ENCODE data around the gene VSIR. TPM values are rescaled to one million over a fixed set of nuclear protein-coding genes. Genes with fewer than 3 reads are reported as not detected.

The VSIR gene
- total RNA-seq, 1 donor from 2014 or later, result not detected

GRCh38 chr10:71701496-71702132 is 71.7 kb downstream of the VSIR start:
- TF ChIP-seq CTCF (conservative IDR thresholded peaks at IDR 0.05), result no peak
- no peaks in the 10 kb centered on the region for H3K36me3 Mint-ChIP-seq (ENCODE audit: low read depth)
- H3K27me3 Mint-ChIP-seq (ENCODE audit: low read depth), result peaks cover 4% of the 10 kb centered on the region
- H3K4me1 Mint-ChIP-seq, result no peaks in the 10 kb centered on the region
- no peak overlapping the region for H3K4me3 Mint-ChIP-seq
- no peak overlapping the region for H3K27ac Mint-ChIP-seq (ENCODE audit: unreplicated experiment)
- DNase-seq (ENCODE audit: low read depth, low spot score), result no peak
- no peaks in the 10 kb centered on the region for H3K9me3 Mint-ChIP-seq

- Mint-ChIP-seq H3K27ac (ENCODE audit: unreplicated experiment) (no peak overlapping the region), H3K4me1 (no peaks in the 10 kb centered on the region), H3K27me3 (ENCODE audit: low read depth) (peaks cover 4% of the 10 kb centered on the region), H3K9me3 (no peaks in the 10 kb centered on the region), H3K4me3 (no peak overlapping the region), H3K36me3 (ENCODE audit: low read depth) (no peaks in the 10 kb centered on the region)
- DNase-seq (ENCODE audit: low read depth, low spot score), result no peak
- TF ChIP-seq CTCF (conservative IDR thresholded peaks at IDR 0.05), result no peak
These were observed 72.5 kb downstream of the VSIR start for GRCh38 chr10:71700731-71701368.

- DNase-seq (ENCODE audit: low read depth, low spot score), result no peak
- no peaks in the 10 kb centered on the region for H3K4me1 Mint-ChIP-seq
- TF ChIP-seq CTCF (conservative IDR thresholded peaks at IDR 0.05), result no peak
- H3K9me3 Mint-ChIP-seq, result no peaks in the 10 kb centered on the region
- no peaks in the 10 kb centered on the region for H3K36me3 Mint-ChIP-seq (ENCODE audit: low read depth)
- H3K4me3 Mint-ChIP-seq, result no peak overlapping the region
- H3K27me3 Mint-ChIP-seq (ENCODE audit: low read depth), result peaks cover 4% of the 10 kb centered on the region
- H3K27ac Mint-ChIP-seq (ENCODE audit: unreplicated experiment), result no peak overlapping the region
These were observed 74.6 kb downstream of the VSIR start for GRCh38 chr10:71698737-71699136.

- H3K4me3 Mint-ChIP-seq, result no peak overlapping the region
- peaks cover 4% of the 10 kb centered on the region for H3K27me3 Mint-ChIP-seq (ENCODE audit: low read depth)
- no peaks in the 10 kb centered on the region for H3K9me3 Mint-ChIP-seq
- H3K4me1 Mint-ChIP-seq, result no peaks in the 10 kb centered on the region
- no peak for DNase-seq (ENCODE audit: low read depth, low spot score)
- no peak for TF ChIP-seq CTCF (conservative IDR thresholded peaks at IDR 0.05)
- no peak overlapping the region for H3K27ac Mint-ChIP-seq (ENCODE audit: unreplicated experiment)
- H3K36me3 Mint-ChIP-seq (ENCODE audit: low read depth), result no peaks in the 10 kb centered on the region
These were observed 75.2 kb downstream of the VSIR start for GRCh38 chr10:71697938-71698709.

Small RNA genes lying within 50 kb of the gene (microRNA-seq; reads per million reads assigned to microRNA genes)
- not detected for gene MIR7152

Other genes with a start within 250 kb of the VSIR start
- gene C10orf105, start 53.7 kb downstream of the VSIR start, total RNA-seq, result 0.12 and 0.20 TPM in 2 replicates
- 272 and 295 TPM in 2 replicates for gene PSAP, start 77.7 kb upstream of the VSIR start, total RNA-seq
- gene CHST3, start 190.9 kb upstream of the VSIR start, total RNA-seq, result 24.5 and 25.8 TPM in 2 replicates

Measured in neural crest cell (in vitro differentiated cells).